KOPT-K1 (cell line): ENCODE results near the gene DERL2.
"Not testable (repeated sequence)": the region's sequence is repeated elsewhere in the genome, so short reads cannot be mapped to it uniquely, and the experiment has no call there.

Source experiments
- H3K27ac ChIP-seq: fragments of 200-600 bp; sonication (generic); 2 replicates; pipeline ENCODE4 v1.5.1; 2016; ENCODE audit warnings: antibody characterized with exemption, mild to moderate bottlenecking, low read depth, low read length; ENCODE audit not compliant: poor library complexity, severe bottlenecking
- H3K36me3 ChIP-seq: fragments of 200-600 bp; sonication (generic); 2 replicates; pipeline ENCODE4 v1.5.1; 2017; ENCODE audit warnings: antibody characterized with exemption, mild to moderate bottlenecking, low read length, moderate library complexity; ENCODE audit not compliant: insufficient read depth
- H3K9me3 ChIP-seq: fragments of 200-600 bp; sonication (generic); 2 replicates; pipeline ENCODE4 v1.5.1; 2017; ENCODE audit warnings: antibody characterized with exemption, low read length, mild to moderate bottlenecking; ENCODE audit not compliant: insufficient read depth, poor library complexity, severe bottlenecking

DERL2 gene

DNA sequence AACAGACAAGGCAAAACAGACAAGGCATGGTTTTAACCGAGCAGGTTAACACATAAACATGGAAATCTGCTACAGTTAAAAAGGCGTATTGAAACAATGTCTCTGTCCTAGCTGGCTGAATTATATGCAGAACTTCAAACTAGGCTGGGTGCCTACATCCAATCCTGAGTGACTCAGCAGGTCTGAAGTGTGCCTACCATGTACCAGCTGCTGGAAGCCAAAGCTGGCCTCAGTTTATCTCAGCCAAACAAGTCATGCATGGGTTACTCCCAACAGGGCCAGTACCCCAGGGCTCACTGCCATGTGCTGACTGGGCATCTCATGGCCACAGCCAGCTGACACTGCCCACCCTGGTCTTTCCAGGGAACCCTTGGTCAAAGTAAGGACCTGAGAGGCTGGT is 51.0 kb downstream of the DERL2 start:
- H3K27ac ChIP-seq, result no peak overlapping the region
- peaks cover 82% of the 10 kb centered on the region for H3K36me3 ChIP-seq
- H3K9me3 ChIP-seq, result no peaks in the 10 kb centered on the region

DNA sequence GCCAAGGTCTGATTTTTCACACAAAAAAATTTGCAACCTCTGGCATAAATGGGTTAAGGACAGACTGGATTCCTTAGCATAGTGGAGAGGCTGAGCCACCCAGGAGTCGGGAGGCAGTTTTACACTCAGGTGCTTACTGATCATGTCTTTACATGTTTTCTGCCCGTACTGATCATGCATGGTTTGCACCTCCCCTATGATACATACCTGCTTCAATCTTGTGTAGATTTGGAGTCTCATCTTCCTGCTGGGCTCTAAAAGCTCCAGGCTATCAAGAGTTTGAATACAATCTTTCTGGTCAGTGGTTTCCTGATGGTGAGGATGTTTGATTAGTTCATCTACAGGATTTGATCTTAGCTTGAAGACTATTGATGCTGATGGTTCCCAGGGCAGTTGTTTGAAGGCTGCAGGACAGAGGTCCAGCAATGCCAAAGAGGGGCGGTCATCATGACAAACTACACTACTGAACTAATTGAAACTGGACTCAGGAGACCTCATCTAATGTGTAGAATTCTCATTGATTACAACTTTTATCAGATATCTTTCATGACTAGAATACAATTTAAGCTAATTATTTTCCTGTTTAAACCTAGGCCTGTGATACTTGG is 53.9 kb downstream of the DERL2 start:
- peaks cover 100% of the 10 kb centered on the region for H3K36me3 ChIP-seq
- no peaks in the 10 kb centered on the region for H3K9me3 ChIP-seq
- no peak overlapping the region for H3K27ac ChIP-seq

GRCh38 chr17:5431234-5431633 is 54.7 kb downstream of the DERL2 start:
- H3K27ac ChIP-seq, H3K9me3 ChIP-seq: not testable (repeated sequence)
- H3K36me3 ChIP-seq, result peaks cover 100% of the 10 kb centered on the region

- Histone ChIP-seq H3K9me3 (no peaks in the 10 kb centered on the region), H3K36me3 (peaks cover 100% of the 10 kb centered on the region), H3K27ac (no peak overlapping the region)
Measured at GRCh38 chr17:5430413-5430999, 55.5 kb downstream of the DERL2 start.

DNA sequence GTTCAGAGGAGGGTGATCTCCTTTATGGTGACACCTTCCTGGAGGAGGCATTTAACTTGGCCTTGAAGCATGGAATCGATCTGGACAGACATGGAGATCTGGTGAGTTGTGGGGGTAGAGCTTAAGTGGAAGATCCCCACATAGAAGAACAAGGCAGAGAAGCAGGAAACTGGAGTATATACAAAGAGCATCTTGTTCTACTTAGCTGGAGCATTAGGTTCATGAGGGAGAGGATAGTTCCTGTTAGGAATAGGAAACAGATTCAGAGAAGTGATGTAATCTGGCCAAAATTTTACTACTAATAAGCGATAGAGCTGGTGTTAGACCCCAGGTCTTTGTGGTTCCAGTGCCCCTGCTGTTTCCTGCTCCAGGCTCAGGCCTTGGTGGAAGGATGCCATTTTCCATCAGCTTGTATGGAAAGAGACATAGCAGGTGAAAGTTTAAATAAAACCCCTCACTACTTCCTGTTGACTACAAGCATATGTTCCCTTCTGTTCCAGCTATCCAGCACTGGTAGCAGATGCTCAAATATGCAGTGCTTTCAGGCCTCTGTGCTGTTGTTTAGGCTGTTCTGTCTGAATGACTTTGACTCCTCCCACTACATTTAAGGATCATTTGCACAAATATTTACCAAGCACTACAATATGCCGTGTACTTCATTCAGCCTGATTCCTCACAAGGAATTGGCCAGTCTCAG is 56.6 kb downstream of the DERL2 start:
- H3K36me3 ChIP-seq, result peaks cover 100% of the 10 kb centered on the region
- no peaks in the 10 kb centered on the region for H3K9me3 ChIP-seq
- H3K27ac ChIP-seq, result no peak overlapping the region

GRCh38 chr17:5425826-5426225 is 60.2 kb downstream of the DERL2 start:
- no peaks in the 10 kb centered on the region for H3K9me3 ChIP-seq
- H3K36me3 ChIP-seq, result peaks cover 97% of the 10 kb centered on the region

DNA sequence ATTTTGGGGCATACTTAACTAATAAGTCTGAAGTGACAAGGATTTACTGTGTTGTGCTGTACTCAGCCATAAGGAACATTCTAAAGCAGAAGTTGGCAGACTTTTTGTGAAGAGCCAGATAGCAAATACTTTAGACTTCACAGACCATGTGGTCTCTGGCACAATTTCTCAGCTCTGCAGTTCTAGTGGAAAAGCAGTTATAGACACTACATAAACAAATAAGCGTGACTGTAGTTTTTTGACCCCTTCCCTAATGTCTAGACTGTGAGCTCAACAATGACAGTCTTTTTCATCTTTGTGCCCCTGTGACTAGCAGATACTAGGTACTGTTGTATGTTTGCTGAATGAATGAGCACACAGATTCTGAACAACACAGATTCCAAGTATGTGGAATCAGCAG is 61.1 kb downstream of the DERL2 start:
- Histone ChIP-seq H3K9me3 (no peaks in the 10 kb centered on the region), H3K27ac (no peak overlapping the region), H3K36me3 (peaks cover 88% of the 10 kb centered on the region)

More at GRCh38 chr17:5425826-5426225, 60.2 kb downstream of the DERL2 start:
- no peak overlapping the region for H3K27ac ChIP-seq

- Histone ChIP-seq H3K36me3 (peaks cover 67% of the 10 kb centered on the region), H3K9me3 (no peaks in the 10 kb centered on the region), H3K27ac (no peak overlapping the region)
Measured at GRCh38 chr17:5422505-5422904, 63.5 kb downstream of the DERL2 start.
